Keratinocyte (primary cell): ENCODE measurements around the gene KAT6B.

ENCODE experiments used
- EZH2 ChIP-seq: IDR thresholded peaks from one replicate; pipeline ENCODE4 v1.6.1; 2012; ENCODE audit warnings: inconsistent platforms, mild to moderate bottlenecking, low read length, moderate library complexity
- TF ChIP-seq, protein P1 (sequence below), 3 experiments: IDR thresholded peaks in 1 of 3; conservative IDR thresholded peaks in 1 of 3; optimal IDR thresholded peaks in 1 of 3; 2 replicates in 2 of 3; 3 replicates in 1 of 3; pipeline versions ENCODE3 to v1.5.1; 2011; ENCODE audit warnings: low read length in 3 of 3, mild to moderate bottlenecking in 3 of 3, moderate library complexity in 2 of 3, control low read depth in 1 of 3, inconsistent platforms in 1 of 3; ENCODE audit not compliant: insufficient read depth in 2 of 3; ENCODE audit errors: extremely low read depth in 1 of 3

GRCh38 chr10:74900297-74900696, 73.9 kb downstream of the KAT6B start:
- TF ChIP-seq, protein P1, sequence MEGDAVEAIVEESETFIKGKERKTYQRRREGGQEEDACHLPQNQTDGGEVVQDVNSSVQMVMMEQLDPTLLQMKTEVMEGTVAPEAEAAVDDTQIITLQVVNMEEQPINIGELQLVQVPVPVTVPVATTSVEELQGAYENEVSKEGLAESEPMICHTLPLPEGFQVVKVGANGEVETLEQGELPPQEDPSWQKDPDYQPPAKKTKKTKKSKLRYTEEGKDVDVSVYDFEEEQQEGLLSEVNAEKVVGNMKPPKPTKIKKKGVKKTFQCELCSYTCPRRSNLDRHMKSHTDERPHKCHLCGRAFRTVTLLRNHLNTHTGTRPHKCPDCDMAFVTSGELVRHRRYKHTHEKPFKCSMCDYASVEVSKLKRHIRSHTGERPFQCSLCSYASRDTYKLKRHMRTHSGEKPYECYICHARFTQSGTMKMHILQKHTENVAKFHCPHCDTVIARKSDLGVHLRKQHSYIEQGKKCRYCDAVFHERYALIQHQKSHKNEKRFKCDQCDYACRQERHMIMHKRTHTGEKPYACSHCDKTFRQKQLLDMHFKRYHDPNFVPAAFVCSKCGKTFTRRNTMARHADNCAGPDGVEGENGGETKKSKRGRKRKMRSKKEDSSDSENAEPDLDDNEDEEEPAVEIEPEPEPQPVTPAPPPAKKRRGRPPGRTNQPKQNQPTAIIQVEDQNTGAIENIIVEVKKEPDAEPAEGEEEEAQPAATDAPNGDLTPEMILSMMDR (optimal IDR thresholded peaks at IDR 0.05 in 1 of 3, IDR thresholded peaks at IDR 0.05 in 1 of 3, conservative IDR thresholded peaks at IDR 0.05 in 1 of 3; ENCODE audit: extremely low read depth in 1 of 3, insufficient read depth in 2 of 3, low read length in 3 of 3): no peak
- TF ChIP-seq EZH2: no peak
